HG03571 (cell line): ENCODE results near the gene KSR1.
"Not testable (repeated sequence)": the region's sequence is repeated elsewhere in the genome, so short reads cannot be mapped to it uniquely, and the experiment has no call there.

Experiments
- ATAC-seq: cut with Tn5 transposase; IDR thresholded peaks from one replicate; pipeline ENCODE4 v1.9.1; 2021; ENCODE audit not compliant: unreplicated experiment

The KSR1 gene

DNA sequence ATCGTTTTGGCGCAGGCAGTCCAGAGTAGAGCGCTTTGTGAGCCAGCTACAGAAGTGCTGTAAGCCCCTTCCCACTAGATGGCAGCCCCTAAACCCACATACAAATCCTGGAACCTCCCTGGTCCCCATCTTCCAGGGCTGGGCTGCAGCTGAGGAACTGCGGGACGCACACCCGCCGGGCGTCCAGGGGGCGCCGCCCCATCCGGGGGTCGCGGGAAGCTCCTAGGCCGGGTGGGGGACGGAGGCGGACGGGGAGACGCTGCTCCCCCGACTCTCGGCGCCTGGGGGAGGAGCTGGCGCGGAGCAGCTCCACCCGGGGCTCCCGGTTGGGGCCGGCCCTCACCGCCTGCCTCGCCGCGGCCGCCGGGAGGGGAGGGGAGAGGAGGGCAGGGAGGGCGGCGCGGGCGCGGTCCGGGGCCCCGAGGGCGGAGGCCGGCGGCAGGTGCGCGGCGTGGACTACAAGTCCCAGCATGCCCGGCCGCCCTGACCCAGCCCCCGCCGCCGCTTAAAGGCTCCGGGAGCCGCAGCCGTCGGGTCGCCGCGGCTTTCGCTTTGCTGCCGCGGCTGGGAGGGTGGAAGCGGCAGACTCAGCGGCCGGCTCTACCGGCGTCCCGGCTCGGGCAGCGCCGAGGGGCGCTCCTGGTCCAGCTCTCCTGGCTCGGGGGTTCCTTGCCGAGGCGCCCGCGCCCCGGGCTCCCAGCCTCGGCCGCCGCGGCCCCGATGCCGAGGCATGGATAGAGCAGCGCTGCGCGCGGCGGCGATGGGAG lies at the start of gene KSR1:
TSS of gene KSR1 (plus strand) at position 535 of the 767 bp plus-strand sequence. CDS start at position 731, 196 bp downstream.
- ATAC-seq, result peak; percentile 74

DNA sequence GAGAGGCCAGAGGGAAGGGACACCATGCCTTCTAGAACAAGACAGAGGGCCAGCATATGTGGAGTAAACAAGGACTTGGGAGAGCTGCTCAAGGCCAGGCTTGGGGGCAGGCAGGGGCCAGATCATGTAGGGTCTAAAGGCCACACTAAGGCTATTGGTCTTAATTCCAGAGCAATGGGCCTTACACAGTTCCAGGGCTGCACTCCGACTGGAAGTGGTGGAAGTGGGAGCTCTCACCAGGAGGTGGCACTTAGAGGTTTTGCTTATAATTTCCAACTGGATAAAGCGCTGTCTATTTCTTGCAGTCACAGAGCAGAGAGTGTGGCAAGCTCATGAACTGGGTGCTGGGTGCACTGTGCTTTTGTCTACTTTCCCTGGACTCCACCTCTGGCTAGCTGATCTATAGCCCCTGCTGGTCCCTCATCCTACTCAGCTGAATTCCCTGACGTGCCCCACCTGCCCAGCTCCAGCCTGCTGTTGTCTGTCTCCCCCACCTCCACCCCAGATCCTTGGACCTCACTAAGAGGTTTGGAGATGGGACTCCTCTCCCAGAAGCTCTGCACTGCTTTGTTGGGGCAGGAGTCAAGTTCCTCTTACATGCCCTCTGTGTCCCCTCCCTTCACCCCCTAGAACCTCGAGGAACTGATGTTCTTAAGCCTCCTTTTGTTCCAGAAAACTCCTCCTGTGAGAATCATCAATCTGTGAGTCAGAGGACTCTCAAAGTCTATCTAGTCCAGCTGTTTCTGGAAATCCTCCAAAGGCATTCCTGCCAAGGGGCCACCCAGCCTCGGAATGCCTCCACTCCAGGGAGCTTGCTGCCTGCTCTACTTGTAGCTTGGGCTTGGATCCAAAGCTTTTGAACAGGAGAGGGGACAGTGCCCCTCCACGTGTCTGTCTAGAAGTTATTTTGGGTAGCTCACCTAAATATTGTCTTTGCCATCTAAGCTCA lies 48.1 kb upstream of the KSR1 start:
- no peak for ATAC-seq

DNA sequence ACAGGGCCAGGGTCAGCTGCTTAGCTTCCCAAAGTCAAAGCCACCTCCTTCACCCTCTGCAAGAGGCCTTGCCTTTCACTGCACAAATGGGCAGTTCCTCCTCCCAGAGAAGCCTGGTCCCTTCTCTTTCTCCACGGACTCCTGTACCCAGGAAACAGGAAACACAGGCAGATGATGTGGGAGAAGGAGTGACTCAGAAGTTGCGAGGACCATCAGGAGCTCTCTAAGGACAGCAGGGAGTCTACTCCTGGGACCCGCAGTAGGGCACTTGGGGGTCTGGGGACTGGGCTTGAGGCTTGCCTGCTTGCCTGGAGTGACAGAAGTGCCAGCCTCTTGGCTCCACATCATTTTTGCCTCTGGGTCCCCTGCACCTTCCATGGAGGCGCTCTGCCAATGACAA lies 47.4 kb upstream of the KSR1 start:
- no peak for ATAC-seq

DNA sequence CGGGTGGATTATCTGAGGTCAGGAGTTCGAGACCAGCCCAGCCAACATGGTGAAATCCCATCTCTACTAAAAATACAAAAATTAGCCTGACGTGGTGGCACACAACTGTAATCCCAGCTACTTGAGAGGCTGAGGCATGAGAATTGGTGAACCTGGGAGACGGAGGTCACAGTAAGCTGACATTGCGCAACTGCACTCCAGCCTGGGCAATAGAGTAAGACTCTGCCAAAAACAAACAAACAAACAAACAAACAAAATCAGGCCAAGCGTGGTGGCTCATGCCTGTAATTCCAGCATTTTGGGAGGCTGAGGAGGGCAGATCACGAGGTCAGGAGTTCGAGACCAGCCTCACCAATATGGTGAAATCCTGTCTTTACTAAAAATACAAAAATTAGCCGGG lies 44.1 kb upstream of the KSR1 start:
- not testable (repeated sequence) for ATAC-seq

DNA sequence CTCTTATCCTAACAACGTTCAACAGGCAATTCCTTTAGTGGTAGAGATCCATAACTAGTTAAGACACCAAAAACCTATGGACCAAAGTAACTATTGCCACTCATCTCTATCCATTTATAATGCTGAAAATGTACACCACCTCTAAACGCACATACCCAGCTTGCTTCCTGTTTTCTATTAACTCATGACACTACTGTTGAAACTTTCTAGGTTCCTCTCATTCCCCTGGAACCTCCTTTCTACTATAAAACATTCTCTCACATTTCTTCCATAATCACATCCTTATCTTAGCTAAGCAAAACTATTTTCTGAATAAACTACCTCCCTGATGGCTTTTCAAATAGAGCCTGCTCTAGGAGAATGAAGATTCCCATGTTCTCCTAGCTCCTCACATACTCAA lies 42.9 kb upstream of the KSR1 start:
- ATAC-seq, result no peak

DNA sequence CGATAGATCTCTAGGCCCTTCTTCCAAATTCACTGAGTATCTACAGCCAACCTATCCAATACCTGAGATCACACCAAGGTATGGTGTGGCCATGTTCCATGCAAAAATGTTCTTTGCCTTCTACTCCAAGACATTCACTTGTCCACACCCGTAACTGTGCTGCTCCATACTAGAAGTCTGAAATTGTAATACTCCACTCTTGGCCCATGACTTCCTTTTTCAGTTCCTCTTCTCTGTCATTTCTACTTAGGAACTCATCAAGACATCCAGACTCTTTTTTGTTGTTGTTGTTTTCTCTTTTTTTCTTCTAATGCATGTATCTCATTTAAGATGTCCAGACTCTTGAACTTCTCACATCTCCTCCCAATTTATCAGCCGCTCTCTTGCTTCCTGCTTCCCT lies 42.5 kb upstream of the KSR1 start:
- ATAC-seq, result no peak

DNA sequence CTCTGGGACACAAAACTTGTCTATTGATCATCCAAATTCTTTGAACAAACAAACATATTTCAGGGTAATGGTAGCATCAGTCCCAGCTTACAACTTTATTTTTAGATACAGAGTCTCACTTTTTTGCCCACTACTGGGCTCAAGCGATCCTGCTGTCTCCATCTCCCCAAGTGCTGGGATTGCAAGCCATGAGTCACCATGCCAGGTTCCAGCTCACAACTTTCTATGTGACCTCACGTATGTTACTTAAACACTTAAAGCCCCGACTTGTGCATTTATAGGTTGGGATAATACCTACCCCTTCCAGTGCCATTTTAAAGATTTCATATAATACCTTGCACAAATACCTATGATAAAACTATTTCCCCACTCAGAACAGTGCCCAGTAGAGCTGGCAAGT lies 42.0 kb upstream of the KSR1 start:
- ATAC-seq, result no peak

DNA sequence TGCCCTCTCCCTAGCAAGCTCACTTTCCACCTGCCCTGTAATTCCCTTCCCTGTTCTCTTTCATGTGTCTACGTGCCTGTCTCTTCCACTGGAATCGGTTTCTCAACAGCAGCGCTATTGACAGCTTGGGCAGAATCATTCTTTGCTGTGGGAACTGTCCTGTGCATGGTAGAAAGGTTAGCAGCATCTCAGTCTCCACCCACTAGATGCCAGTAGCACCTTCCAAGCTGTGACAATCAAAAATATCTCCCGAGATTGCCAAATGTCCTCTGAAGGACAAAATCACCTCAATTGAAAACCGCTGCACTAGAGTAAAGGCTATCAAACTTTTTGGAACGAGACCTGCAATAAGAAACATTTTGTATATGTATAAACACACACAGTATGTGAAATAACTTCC lies 41.6 kb upstream of the KSR1 start:
- ATAC-seq, result no peak

DNA sequence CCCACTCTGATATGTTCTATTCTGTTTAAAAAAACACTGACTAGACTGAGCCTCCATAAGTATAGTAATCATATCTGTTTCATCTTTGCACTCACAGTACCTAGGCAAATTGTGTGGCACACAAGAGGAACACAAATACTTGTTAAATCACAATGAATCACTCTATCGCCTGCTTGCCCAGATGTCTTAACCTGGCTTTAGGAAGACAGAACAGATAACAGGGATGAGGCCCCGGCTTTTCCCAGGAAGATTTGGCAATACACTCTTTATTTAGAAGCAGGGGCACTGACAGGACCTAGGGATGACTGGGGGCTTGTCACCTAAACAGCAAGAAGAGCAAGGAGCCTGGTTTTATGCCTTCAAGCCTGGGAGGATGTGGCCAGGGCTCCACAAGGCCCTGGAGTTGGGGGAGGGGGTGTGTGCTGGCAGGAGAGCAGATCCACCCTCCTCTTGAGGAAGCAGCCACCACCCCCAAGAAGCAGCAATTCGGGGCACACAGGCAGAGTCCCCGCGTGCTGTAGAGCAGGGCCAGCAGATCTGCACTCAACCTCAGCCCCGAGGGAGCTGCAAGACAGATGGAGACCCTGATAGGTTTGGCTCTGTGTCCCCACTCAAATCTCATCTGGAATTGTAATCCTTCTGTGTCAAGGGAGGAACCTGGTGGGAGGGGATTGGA lies 41.0 kb upstream of the KSR1 start:
- ATAC-seq, result no peak

DNA sequence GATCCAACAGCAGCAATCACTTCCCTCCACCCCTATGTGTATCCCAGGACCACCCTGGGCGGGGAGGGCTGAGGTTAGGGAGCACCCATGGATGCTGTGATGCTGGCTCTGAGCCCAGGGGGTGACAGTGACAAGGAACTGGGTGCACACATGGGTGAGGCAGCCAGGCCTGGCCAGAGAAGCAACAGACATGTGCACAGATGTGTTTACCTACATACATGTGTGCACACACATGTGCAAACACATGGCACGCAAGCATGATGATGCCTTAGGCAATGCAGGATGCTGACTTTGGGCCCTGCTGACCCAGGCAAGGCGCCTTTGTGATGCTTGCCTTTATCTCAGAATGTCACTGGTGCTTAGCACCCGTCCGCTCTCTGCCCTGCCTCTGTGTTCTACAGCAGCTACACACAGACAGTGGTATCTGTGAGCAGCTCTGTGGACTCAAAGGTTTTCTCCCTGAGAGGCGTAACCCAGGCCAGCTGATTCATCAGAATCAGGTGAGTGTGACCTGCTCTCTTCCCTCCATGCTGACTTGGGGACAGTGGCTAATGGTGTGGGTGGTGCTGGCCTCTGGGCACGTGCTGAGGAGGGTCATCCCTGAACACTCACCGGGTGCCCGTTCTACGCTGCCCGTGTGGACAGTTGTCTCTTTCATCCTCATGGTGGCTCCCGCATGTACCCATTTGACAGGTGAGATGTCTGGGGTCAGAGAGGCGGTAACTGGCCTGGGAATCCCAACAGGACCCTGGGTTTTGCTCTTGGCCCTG lies 38.5 kb upstream of the KSR1 start:
- no peak for ATAC-seq

DNA sequence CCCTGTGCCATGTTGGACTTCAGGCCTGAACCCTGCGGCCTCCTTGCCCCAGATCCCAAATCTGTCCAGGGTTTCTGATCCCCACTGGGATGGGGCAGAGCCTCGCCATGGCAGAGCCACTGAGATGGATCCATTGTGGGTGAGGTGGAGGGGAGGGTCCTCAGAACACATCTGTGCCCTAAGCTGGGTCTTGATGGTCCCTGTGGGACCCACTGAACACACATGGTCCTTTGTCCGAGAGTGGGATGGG lies 38.0 kb upstream of the KSR1 start:
- no peak for ATAC-seq

DNA sequence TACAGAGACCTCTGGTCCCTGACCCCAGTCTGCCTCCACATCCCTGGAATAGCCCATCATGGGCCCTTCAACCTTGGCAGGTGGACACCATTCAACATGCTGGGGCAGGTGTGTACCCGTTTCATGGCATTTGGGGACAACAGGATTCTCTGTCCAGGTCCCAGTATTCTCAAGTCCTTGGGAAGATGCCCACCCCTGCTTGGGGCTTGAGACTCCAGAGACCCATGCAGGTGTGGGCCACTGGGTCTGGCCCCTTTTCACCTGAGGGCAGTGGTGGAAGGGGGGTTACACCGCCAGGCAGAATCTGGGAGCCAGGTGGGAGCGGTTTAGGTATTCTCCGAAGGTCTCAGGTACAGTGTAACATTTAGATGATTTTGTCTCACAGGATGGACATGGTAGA lies 37.1 kb upstream of the KSR1 start:
- ATAC-seq, result no peak

DNA sequence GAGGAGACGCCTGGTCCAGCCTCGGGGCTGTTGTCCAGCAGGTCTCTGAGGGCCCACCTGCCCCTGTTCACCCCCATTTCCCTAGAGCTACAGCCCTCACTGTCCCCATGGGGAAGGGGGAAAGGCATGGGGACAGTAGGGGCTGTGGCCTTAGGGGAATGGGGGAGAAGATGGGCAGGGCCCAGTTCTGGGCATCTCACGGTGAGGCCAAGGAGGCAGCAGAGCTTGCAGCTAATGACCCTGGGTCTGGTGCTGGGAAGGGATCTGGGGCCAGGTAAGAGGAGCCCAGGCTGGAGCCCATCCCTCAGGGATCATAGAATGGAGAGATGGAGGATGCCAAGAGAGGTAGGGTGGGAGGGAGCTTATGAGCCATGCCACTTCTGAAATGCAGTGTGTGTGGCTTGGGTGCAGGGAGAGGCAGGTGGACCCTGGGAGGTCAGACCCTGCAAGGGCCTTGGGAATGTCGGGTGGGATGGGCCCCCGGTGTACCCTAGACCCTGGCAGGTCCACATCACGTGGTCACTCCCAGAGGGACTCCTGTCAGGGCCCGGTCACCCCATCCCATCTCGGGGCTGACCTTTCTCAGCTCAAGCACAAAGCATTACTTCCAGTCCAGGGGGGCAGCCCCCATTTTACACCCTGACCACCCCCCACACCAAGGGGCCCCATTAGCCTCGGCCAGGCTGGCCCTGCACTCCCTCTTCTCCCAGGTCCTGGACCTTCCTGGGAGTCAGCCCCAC lies 35.9 kb upstream of the KSR1 start:
- ATAC-seq, result no peak

DNA sequence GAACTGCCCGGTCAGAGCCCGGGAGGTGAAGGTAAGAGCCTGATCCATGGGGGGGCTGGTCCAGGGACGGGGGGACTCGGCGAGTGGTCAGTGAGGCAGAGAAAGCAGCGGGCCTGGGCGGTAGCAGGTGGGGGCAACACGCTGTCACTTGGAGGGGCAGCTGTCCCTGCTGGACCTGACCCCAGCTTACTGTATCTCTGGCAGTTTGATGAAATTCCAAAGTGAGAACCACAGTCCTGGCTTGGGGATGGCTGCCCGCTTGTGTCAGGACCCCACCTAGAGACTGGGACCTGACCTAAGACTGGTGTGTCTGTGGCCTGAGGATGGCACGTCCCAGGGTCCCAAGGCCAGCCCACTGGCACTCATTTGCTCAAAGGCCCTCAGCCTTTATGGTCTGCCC lies 35.1 kb upstream of the KSR1 start:
- no peak for ATAC-seq

DNA sequence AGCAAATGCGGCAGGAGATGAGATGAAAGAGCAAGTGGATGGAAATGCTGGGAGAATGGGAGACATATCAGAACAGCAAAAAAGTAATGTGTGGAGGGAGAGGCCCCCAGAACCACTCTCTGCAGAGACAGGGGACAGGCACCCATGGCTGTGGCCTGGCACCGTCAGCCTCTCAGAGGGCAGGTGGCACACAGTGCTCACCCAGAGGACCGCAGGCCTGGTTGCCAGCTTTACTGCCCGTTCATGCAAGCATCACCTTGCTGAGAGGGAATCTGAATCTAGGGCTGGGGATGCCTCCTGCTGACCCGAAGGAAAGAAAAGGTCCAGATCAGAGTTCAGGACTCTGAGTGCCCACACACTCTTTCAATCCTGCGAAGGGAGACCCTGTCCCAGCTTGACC lies 34.6 kb upstream of the KSR1 start:
- ATAC-seq, result not testable (repeated sequence)

DNA sequence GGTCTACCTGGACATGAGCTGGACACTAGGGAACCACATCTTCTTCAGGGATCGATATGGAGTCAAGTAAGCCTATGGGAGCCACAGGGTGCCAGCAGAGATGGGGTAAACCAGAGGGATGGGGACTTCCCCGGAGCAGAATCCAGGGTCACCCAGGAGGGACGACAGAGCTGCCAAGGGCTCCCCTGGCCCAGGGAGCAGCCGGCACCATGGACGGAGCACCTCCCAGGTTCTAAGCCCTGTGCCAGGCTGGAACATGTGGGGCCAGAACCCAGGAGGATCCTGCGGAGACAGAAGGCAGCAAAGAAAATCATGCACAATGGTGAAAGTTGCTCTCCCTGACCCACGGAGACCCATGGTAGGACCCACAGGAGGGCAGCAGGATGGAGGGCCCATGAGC lies 33.6 kb upstream of the KSR1 start:
- no peak for ATAC-seq

DNA sequence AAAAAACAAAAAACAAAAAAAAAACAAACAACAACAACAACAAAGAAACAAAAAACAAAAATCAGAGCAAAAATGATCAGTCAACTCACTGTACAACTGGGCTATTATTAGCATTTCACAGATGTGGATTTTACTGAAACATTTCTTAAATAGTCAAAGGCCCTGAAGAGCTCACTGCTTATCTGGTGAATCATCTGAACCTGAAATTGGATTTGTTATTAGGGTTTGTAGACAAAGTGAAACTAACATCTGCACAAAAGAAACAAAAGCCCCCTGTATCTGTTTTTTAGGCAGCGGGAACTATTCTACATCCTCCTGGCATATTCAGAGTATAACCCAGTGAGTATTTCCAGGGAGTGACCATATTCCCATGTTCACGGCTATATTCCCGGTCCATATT lies 32.6 kb upstream of the KSR1 start:
- no peak for ATAC-seq

DNA sequence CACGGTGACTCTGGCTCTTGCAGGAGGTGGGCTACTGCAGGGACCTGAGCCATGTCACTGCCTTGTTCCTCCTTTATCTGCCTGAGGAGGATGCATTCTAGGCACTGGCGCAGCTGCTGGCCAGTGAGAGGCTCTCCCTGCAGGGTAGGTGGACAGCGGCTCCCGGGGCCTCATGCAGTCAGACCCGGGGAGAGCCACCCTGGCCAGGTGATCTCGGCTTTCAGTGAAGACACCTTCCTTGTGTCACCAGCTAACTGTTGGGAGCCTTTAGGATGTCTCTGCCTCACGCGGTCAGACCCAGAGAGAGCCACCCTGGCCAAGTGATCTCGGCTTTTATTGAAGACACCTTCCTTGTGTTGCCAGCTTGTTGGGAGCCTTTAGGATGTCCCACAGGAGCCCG lies 31.7 kb upstream of the KSR1 start:
- ATAC-seq, result no peak

DNA sequence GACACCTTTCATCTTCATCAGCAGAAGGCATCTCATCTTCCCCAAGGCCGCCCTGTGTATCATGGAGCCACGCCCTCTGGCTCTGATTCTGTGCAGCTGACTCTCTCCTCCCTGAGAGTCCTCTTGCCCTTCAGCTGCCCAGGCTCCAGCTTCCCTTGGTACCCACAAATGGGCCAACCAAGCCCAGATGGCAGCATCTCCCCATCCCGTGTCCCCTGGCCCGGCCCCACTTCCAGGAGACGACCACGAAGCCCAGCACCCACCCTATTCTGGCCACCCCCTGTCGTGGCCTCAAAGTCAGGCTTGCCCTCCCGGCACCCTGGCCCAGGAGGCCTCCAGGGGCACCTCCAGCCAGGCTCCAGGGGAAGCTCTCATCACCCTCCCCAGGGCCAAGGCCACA lies 31.3 kb upstream of the KSR1 start:
- ATAC-seq, result no peak

DNA sequence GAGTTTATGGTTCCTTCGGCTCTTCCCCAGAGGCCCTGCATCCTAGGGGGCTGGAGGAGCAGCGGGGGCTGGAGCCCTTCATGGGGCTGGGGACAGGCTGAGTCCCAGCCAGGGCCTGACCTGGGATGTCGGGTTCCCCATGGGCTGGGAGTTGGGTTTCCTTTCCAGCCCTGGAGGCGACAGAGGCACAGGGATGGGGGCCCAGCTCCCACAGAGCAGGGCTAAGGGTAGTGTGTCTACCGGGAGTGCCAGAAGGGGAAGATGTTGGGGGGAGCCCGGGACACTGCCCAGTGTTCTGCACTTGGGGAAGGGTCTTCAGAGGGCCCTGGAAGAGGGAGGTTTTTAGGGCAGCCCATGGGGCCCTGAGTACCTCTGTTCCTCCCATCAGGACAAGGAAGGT lies 30.7 kb upstream of the KSR1 start:
- ATAC-seq, result not testable (repeated sequence)

DNA sequence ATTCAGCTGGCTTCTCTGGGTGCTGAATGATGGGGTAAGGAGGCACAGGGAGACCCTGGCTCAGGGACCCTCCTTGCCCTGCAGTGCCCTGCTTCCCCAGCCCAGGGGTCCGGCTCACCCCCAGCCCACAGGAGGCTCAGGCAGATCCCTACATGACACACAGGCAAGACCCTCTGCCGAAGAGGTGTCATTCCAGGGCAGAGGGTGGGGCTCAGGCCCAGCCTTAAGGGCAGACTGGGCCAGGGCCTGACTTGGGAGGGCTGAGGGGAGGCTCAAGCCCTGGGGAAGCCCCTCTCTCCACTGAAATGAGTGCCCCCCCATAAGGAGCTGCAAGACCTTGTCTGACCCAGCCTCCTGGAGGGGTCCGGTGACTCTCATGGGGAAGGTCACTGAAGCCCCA lies 30.3 kb upstream of the KSR1 start:
- no peak for ATAC-seq
